Small intestine (tissue), 7 donors: Measurements from ENCODE around the gene ABCA4. TPM values are rescaled to one million over a fixed set of nuclear protein-coding genes. Genes with fewer than 3 reads are reported as not detected.

Source experiments
- DNase-seq, 2 donors: peaks; one replicate each; pipeline versions ENCODE4 v3.0.0 to v3.0.0-alpha.2; 2013
- FAIRE-seq: peaks from 2 replicates; lab custom pipeline; 2012; peaks lifted over from hg19 to GRCh38; lab: Jason Lieb, UNC
- H3K27ac ChIP-seq, 3 donors: one replicate each; pipeline ENCODE4 v1.5.1; 2013; ENCODE audit warnings: low read length in 2 of 3, mild to moderate bottlenecking in 2 of 3, control low read depth in 1 of 3, inconsistent platforms in 1 of 3, low read depth in 1 of 3, moderate library complexity in 1 of 3
- H3K27me3 ChIP-seq, 3 donors: one replicate each; pipeline ENCODE4 v1.6.1; 2013; ENCODE audit warnings: low read length in 3 of 3, inconsistent platforms in 1 of 3; ENCODE audit not compliant: control insufficient read depth in 3 of 3, insufficient read depth in 3 of 3
- H3K36me3 ChIP-seq, 3 donors: one replicate each; pipeline ENCODE4 v1.6.1; 2013; ENCODE audit warnings: low read length in 3 of 3, inconsistent platforms in 1 of 3, low read depth in 1 of 3, mild to moderate bottlenecking in 1 of 3, moderate library complexity in 1 of 3; ENCODE audit not compliant: control insufficient read depth in 3 of 3, insufficient read depth in 2 of 3
- H3K4me1 ChIP-seq, 3 donors: one replicate each; pipeline ENCODE4 v1.6.1; 2013; ENCODE audit warnings: low read length in 2 of 3, inconsistent platforms in 1 of 3, low read depth in 1 of 3, mild to moderate bottlenecking in 1 of 3, moderate library complexity in 1 of 3; ENCODE audit not compliant: control insufficient read depth in 3 of 3, insufficient read depth in 2 of 3
- H3K4me3 ChIP-seq, 3 donors: one replicate each; pipeline ENCODE4 v1.5.1; 2013; ENCODE audit warnings: low read length in 3 of 3, control low read depth in 1 of 3, inconsistent platforms in 1 of 3, low read depth in 1 of 3, mild to moderate bottlenecking in 1 of 3, moderate library complexity in 1 of 3
- H3K9me3 ChIP-seq, 2 donors: one replicate each; pipeline ENCODE4 v1.6.1; 2013; ENCODE audit warnings: low read depth in 1 of 2, low read length in 1 of 2; ENCODE audit not compliant: control insufficient read depth in 2 of 2, insufficient read depth in 1 of 2
- WGBS, 3 donors: extraction: QIAGEN DNeasy Blood & Tissue Kit; methylation state at CpG; one replicate each; pipeline ENCODE4 v1.1.7; 2013; 5-methylcytosine and 5-hydroxymethylcytosine counted together
- polyA plus RNA-seq, 4 donors: library from polyadenylated mRNA; stranded (reverse) in 3 of 4; unstranded in 1 of 4; fragments of 200-250 nt in 3 of 4; fragments of 120-200 nt in 1 of 4; gene quantifications; one replicate each; pipeline versions ENCODE4 v1.2.1 to v1.2.3, GENCODE V29; 2013
- donor health status: healthy with polysubstance abuse.
- donor health status: control.
- donor health status: control.
- donor health status: Bipolar disorder and iron deficiency.
- donor health status: healthy.

Gene ABCA4
- polyA plus RNA-seq, 4 donors, result 2.4 to 4.3 (median 3.8) TPM

GRCh38 chr1:94111879-94112278 is 9.1 kb downstream of the ABCA4 start:
- Histone ChIP-seq H3K27me3 (peaks cover 0 to 11% (median 0%) of the 10 kb centered on the region in 3 donors), H3K4me3 (no peak overlapping the region), H3K4me1 (no peaks in the 10 kb centered on the region), H3K27ac (no peak overlapping the region), H3K9me3 (peaks cover 0 to 2% of the 10 kb centered on the region in 2 donors), H3K36me3 (no peaks in the 10 kb centered on the region)
- DNase-seq, result no peak
- WGBS, 3 donors, result 74 to 89% (median 77%) methylated on average over 9 of the region's 9 CpGs
- no peak for FAIRE-seq

GRCh38 chr1:94110946-94111740 is 9.8 kb downstream of the ABCA4 start:
- no peaks in the 10 kb centered on the region for H3K36me3 ChIP-seq
- DNase-seq, result no peak
- H3K9me3 ChIP-seq, result peaks cover 0 to 2% of the 10 kb centered on the region in 2 donors
- peaks cover 0 to 9% (median 0%) of the 10 kb centered on the region in 3 donors for H3K27me3 ChIP-seq
- no peak for FAIRE-seq
- no peak overlapping the region for H3K4me3 ChIP-seq
- no peaks in the 10 kb centered on the region for H3K4me1 ChIP-seq
- 83 to 86% (median 86%) methylated on average over 10 of the region's 10 CpGs for WGBS, 3 donors
- no peak overlapping the region for H3K27ac ChIP-seq

- DNase-seq (no peak), FAIRE-seq (no peak)
- Histone ChIP-seq H3K4me1 (peaks cover 0 to 1% (median 0%) of the 10 kb centered on the region in 3 donors), H3K27me3 (peaks cover 0 to 9% (median 0%) of the 10 kb centered on the region in 3 donors), H3K9me3 (peaks cover 0 to 2% of the 10 kb centered on the region in 2 donors), H3K27ac (no peak overlapping the region), H3K36me3 (no peaks in the 10 kb centered on the region), H3K4me3 (no peak overlapping the region)
- 75 to 77% (median 76%) methylated on average over 4 of the region's 4 CpGs for WGBS, 3 donors
Observed at GRCh38 chr1:94110021-94110761, 10.8 kb downstream of the ABCA4 start.

- no peak overlapping the region for H3K4me3 ChIP-seq
- H3K9me3 ChIP-seq, result peaks cover 0 to 2% of the 10 kb centered on the region in 2 donors
- no peak for DNase-seq
- no peak overlapping the region for H3K27ac ChIP-seq
- H3K27me3 ChIP-seq, result peaks cover 0 to 9% (median 0%) of the 10 kb centered on the region in 3 donors
- H3K4me1 ChIP-seq, result peaks cover 0 to 2% (median 0%) of the 10 kb centered on the region in 3 donors
- WGBS, 3 donors, result 69 to 72% (median 71%) methylated on average over 4 of the region's 4 CpGs
- H3K36me3 ChIP-seq, result no peaks in the 10 kb centered on the region
- no peak for FAIRE-seq
Observed at GRCh38 chr1:94109478-94109877, 11.5 kb downstream of the ABCA4 start.

- no peak overlapping the region for H3K4me3 ChIP-seq
- H3K36me3 ChIP-seq, result no peaks in the 10 kb centered on the region
- no peak for DNase-seq
- no peak for FAIRE-seq
- H3K27ac ChIP-seq, result no peak overlapping the region
- peaks cover 0 to 2% (median 0%) of the 10 kb centered on the region in 3 donors for H3K4me1 ChIP-seq
- 74 to 84% (median 76%) methylated on average over 6 of the region's 6 CpGs for WGBS, 3 donors
- peaks cover 0 to 16% (median 0%) of the 10 kb centered on the region in 3 donors for H3K27me3 ChIP-seq
- H3K9me3 ChIP-seq, result peaks cover 0 to 2% of the 10 kb centered on the region in 2 donors
Observed at GRCh38 chr1:94107141-94107540, 13.8 kb downstream of the ABCA4 start.

- FAIRE-seq, result no peak
- Histone ChIP-seq H3K4me3 (no peak overlapping the region), H3K27me3 (peaks cover 0 to 20% (median 0%) of the 10 kb centered on the region in 3 donors), H3K9me3 (peaks cover 0 to 2% of the 10 kb centered on the region in 2 donors), H3K36me3 (no peaks in the 10 kb centered on the region), H3K4me1 (peaks cover 0 to 2% (median 0%) of the 10 kb centered on the region in 3 donors), H3K27ac (no peak overlapping the region)
- 78 to 82% (median 81%) methylated on average over 8 of the region's 8 CpGs for WGBS, 3 donors
- no peak for DNase-seq
Observed at GRCh38 chr1:94106716-94107115, 14.2 kb downstream of the ABCA4 start.

GRCh38 chr1:94105957-94106529 is 14.9 kb downstream of the ABCA4 start:
- Histone ChIP-seq H3K9me3 (peaks cover 0 to 5% of the 10 kb centered on the region in 2 donors), H3K4me1 (peaks cover 0 to 2% (median 0%) of the 10 kb centered on the region in 3 donors), H3K27me3 (peaks cover 0 to 20% (median 0%) of the 10 kb centered on the region in 3 donors), H3K27ac (no peak overlapping the region), H3K4me3 (no peak overlapping the region), H3K36me3 (no peaks in the 10 kb centered on the region)
- DNase-seq (no peak), FAIRE-seq (no peak)
- WGBS, 3 donors, result 72 to 74% (median 74%) methylated on average over 9 of the region's 9 CpGs

GRCh38 chr1:94105581-94105952 is 15.4 kb downstream of the ABCA4 start:
- WGBS, 3 donors, result 65 to 74% (median 73%) methylated on average over 7 of the region's 7 CpGs
- FAIRE-seq (no peak), DNase-seq (no peak)
- H3K9me3 ChIP-seq, result peaks cover 0 to 5% of the 10 kb centered on the region in 2 donors
- no peak overlapping the region for H3K27ac ChIP-seq
- no peak overlapping the region for H3K4me3 ChIP-seq
- peaks cover 0 to 2% (median 0%) of the 10 kb centered on the region in 3 donors for H3K4me1 ChIP-seq
- H3K36me3 ChIP-seq, result no peaks in the 10 kb centered on the region
- peaks cover 0 to 20% (median 0%) of the 10 kb centered on the region in 3 donors for H3K27me3 ChIP-seq
